Activated CD4-positive, CD25-positive, alpha-beta regulatory T cell treated with anti-CD3 and anti-CD28 coated beads, Interleukin-2, amount 50 U/mL, for 24 hours (primary cell): ENCODE data around the gene FOXO4.
"Not testable (repeated sequence)": the region's sequence is repeated elsewhere in the genome, so short reads cannot be mapped to it uniquely, and the experiment has no call there.

ENCODE experiments used
- ATAC-seq, 2 donors: fragments of 150-1000 bp; cut with Tn5 transposase; one replicate each; pipeline ENCODE4 v1.10.0; 2021; ENCODE audit warnings: mild to moderate bottlenecking in 1 of 2, moderate library complexity in 1 of 2

The FOXO4 gene, protein sequence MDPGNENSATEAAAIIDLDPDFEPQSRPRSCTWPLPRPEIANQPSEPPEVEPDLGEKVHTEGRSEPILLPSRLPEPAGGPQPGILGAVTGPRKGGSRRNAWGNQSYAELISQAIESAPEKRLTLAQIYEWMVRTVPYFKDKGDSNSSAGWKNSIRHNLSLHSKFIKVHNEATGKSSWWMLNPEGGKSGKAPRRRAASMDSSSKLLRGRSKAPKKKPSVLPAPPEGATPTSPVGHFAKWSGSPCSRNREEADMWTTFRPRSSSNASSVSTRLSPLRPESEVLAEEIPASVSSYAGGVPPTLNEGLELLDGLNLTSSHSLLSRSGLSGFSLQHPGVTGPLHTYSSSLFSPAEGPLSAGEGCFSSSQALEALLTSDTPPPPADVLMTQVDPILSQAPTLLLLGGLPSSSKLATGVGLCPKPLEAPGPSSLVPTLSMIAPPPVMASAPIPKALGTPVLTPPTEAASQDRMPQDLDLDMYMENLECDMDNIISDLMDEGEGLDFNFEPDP

DNA sequence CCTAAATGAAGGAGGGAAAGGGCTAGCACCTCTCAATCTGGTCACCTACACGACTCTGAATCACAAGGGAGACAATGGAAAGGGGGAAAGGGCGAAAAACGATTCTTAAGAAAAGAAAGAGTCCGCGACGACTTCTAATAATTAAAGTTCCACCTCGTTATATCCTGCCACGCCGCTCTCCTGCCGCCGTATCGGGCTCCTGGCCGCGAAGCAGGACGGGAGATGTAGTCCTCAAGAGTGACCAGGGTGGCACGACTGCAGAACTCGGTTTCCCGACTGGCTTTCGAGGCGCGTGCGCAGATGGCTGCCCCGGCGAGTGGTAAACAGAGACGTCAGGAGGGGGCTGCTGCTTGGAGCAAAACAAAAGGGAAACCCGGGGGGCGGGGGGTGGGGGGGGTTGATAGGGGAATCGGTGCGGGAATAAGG lies at the start of gene FOXO4:
FOXO4 (plus strand) TSS at position 297 of the 426 bp plus-strand sequence. CDS start 678 bp downstream, outside the sequence.
- ATAC-seq = peak; percentile 91 to 93

DNA sequence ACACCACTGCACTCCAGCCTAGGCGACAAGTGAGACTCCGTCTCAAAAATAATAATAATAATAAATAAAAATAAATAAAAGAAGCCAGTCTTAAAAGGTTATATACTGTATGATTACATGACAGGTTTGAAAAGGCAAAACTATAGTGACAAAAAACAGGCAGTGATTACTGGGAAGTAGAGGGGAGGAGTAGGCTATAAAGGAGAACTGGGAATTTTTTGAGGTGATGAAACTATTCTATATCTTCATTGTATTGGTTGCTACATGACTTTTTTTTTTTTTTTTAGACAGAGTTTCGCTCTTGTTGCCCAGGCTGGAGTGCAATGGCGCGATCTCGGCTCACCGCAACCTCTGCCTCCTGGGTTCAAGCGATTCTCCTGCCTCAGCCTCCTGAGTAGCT lies 47.8 kb upstream of the FOXO4 start:
- not testable (repeated sequence) for ATAC-seq

DNA sequence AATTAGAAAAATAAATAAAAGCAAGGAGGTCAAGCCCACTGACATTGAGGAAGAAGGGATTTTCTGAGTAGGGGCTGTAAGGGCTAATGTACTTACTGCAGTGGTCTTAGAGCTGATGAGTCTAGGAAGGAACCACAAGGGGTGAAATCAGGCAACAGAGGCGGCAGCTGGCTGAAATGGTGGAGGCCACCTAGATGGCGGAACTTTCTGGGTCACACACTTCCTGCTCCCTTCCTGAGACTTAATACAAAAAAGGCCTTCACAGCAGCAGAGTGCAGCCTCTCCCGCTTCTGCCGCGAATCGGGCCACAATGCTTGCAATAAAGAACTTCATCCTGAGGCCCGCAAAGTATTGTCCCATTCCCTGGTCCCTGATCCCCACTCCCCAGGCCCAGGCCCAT lies 42.9 kb upstream of the FOXO4 start:
- no peak for ATAC-seq

DNA sequence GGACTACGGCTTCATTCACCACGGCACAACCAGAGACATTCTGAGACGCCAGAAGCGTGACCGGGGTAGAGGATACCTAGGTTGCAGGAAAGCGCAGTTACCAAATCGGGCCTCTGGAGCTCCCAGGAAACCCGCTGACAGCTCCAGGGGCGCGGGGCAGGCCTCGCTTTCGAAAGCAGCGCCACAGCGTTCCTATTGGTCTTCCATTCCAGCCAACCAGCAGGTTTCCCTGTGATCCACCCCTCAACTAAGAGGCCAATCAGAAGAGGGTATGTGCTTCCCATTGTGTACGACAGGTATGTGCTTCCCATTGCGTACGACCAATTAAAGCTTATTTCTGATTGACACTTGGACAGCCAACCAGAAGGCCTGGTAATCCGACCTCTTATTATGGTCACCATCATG lies 42.4 kb upstream of the FOXO4 start:
- no peak for ATAC-seq

DNA sequence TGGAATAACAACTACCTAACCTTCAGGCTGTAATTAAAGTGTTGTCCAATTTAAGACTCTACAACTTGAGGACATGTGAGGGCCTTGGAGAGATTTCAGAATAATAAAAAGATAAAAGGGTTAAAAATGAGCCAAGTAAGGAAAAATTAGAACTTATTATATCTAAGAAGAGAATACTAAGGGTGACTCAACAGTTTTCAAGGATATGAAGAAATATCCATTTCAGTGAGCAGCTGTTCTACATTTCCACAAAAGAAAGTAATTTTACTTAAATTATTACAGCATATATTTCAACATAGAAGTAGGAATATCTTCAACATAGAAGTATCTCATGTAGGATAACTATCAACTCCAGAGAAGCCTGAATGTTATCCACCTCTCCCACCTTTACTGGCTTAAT lies 38.8 kb upstream of the FOXO4 start:
- ATAC-seq = no peak

DNA sequence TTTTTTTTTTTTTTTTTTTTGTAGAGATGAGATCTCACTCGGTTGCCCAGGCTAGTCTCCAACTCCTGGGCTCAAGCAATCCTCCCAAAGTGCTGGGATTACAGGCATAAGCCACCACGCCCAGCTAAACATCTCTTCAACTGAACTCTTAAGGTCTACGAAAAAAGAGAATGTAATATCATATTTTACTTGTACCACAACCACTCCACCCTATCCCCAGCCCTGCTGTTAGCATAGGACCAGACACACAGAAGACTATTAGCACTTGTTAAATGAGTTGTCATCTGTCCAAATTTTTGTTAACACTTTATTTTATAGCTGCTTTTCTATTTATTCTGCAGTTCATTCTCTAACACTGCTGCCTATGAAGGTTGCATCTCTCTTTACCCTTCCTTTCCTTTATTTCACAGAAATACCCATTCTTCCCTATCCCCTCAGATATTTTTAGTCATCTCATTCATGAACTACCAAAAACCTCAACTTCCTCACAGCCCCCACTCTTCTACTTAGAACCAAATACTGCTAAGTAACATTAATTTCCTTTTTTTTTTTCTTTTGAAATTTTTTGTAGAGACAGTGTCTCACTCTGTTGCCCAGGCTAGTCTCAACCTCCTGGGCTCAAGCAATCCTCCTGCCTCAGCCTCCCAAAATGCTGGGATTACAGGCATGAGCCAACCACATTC lies 37.7 kb upstream of the FOXO4 start:
- ATAC-seq = no peak

DNA sequence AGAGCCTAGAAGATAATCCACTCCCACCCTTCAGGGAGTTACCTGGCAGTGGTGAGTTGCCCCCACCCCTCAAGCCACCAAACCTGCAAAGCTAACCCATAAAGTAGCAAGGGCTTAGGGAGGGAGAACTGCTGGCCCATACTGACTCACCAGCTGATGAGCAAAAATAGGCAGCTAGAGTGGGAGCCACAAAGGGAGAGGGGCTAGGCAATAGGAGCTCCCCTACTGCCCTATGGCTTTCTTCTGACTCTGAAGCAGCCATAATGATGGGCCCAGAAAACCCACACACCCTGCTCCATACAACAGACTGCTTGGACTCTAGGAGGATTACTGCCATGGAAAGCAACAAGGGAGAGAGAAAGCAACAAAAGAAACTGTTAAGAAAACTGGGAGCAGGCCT lies 35.5 kb upstream of the FOXO4 start:
- no peak for ATAC-seq

DNA sequence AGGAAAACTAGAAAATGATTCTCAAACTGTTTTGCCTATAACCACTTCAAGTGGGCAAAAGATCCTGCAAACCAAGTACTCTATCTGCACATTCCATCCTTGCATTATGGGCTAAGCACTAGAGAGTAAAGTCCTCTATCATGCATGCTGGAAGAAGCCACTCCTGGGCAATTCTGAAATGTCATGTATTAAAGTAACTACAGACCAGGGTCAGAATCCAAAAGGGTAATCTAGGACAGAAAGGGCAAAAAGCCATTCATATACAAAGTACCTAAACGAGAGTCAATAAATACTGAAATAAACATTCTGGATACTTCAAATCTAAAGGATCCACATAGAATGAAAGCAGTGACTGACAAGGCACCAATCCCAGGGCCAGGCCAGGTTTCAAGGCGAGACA lies 28.6 kb upstream of the FOXO4 start:
- no peak for ATAC-seq

DNA sequence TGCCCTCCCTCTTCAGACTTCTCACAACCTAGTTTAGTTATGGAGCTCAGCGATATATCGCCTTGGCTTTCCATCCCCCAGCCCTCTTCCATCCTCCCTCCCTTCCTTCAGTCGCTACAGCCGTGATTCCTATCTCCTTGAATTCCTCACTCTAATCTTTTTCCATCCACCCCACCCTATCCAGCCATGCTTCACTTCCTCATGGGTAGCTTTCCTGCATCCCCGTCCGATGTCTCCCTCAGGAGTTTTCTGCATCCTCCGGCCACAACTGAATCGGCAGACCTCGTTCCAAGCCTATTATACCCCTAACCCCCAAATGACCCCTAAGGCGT lies 28.0 kb upstream of the FOXO4 start:
- no peak for ATAC-seq

DNA sequence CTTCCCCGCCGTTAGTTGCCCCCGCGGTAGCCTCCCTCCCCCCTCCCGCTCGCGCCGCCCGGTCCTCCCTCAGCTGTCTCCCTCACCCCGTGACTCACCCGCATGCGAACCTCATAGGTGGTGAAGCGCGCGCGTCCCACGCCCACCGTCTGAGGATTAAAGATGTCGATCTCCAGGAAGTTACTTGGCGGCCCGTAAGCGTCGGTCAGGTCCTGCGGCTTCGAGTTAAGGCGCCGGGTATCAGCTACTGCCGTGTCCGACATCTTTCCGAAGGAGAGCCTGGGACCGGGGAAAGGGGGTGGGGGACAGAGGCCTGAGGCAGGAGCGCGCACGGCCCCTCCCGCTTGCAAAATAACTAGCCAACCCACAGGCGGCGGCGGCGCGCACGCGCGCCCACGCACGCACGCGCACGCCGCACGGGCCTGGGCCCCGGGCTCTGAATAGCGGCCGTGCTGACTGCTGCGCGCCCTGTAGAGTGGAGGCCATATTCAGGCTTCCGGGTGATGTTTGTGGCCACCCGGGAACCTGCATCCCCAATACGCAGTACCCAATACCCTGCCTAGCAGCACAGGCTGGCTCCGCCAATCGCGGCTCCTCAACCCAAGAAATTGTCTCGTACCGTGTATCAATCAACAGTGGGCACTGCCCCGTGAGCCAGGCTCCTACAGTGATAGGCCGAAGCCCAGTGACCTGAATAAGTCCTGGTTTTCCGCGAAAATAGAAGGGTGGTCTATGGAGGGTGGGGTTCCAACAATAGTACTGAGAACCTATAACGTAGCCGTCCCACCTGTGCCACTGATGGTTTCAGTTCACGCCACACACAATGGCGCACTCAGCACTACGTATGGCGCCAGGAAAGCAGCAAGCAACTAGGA lies 27.4 kb upstream of the FOXO4 start, which contains the start of gene SNX12:
SNX12 (minus strand) TSS at position 291 of the 875 bp plus-strand sequence; CDS start at position 263, 28 bp downstream.
- ATAC-seq = peak; percentile 97 to 98

DNA sequence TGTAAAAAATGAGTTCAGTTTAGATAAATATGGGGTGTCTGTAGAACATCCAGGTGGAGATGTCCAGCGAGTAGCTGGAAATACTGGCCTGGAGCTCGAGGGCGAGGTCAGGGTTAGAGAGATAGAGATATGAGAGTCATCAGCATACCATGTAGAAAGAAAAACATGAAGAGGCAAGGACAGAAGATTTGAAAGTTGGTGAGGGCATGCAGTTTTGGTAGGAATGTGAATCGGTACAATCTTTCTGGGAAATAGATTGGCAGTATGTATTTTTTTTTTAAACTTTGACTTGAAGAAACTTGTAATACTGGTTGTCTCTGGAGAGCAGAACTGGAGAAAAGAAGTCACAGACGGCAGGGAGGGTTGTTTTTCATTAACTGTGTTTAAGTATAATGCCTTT lies 25.1 kb upstream of the FOXO4 start:
- ATAC-seq = no peak

DNA sequence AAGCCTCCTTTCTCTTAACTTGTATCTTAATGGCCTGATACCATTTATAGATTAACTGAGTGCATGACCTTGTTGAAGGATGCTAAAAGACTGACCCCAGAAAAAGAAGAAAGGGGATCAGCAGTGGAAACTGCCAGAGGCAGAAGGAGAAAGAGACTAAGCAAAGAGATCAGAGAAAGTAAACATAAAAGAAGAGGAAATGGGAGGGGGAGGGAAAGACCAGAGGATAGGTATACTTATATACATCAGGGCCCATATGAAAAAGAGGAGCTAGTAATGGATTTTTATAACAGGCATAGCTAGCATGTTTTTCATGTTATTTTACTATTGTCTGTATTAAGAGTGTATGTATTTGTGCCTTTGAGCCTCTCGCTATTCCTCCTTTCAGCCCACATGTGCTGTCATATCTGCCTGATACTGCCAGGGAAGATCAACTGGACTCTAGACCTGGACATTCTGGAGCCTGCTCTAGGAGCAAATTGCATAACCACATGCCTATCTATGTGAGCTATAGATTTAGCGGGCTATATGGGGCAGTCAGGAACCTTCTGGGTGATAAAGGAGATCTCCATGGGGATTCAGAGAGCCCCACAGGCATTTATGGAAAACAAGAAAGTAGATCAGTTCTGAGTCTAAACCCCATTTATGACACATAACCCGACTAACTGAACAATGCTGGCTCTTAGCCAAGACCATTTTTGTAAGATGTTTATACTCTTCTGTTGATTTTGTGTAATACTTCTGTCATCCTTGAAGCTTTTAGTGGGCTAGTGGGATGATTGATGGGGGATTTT lies 14.1 kb upstream of the FOXO4 start:
- no peak for ATAC-seq

DNA sequence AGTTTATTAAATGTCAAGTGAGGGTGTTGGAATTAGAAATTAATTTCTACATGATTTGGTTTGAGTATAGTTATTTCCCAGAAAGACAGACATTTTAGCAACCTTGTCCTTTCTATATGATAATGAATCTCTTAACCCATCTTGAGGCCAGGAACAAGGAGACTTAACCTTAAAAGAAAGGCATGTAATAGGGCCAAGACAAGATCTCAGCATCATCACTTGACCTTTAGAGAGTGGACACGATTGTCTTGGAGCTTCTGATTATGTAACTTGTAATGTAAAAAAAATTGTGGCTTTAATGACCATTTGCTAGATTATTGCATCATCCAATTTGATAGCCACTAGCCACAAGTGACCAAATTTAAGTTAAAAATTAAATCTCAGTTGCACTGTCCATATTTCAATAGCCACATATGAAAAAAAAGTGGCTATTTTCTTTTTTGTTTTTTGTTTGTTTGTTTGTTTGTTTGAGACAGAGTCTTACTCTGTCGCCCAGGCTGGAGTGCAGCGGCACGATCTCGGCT lies 13.5 kb upstream of the FOXO4 start:
- no peak for ATAC-seq

DNA sequence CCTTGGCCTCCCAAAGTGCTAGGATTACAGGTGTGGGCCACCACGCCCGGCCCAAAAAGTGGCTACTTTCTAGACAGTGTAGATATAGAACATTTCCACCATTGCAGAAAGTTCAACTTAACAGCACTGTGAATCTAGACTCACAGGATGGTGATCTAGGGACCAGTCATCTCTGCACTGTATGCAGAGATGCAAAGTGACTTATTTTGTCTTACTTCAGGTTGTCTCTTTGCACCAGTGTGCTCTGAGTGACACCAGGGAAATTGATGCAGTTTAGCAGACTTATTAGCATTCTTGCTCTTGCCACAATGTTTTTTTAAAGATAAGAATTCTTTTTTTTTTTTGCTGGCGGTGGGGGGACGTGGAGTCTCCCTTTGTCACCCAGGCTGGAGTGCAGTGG lies 12.8 kb upstream of the FOXO4 start:
- no peak for ATAC-seq

DNA sequence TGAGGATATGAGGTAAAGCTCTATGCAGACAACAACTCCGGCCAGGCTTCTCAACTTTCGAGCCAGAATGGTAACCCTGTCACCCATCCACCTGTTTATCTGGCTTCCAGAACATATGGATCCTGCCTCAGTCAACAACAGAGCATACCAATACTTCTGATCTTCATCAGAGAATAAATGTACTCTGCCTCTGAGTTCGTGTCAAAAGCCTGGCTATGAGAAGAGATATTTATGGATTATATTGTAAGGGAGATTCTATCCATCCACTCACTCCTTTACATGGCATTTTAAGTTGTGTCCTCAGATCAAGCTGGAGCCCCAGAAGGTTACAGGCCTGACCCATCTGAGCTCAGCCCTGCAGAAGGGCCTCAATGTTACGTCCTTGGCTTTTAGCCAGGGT lies 9.8 kb upstream of the FOXO4 start:
- ATAC-seq = no peak

DNA sequence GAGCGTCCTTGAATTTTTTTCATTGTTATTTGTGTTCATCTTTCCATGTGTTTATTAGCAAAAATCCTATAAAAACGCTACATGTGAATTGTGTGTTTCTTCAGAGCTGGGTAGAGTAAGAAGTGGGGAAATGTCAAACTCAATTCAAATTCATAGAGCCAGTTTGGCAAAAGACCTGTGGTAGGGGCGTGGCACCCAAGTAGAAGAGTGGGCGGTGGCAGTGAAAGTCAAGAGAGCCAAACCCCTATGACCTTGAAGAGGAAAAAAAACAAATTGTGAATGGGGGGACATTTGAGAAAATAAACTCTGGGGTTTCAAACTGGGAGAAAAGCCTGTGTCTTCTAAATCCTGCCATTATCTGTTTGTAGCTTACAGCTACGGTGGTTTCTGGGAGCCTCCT lies 4.4 kb upstream of the FOXO4 start:
- ATAC-seq = no peak

DNA sequence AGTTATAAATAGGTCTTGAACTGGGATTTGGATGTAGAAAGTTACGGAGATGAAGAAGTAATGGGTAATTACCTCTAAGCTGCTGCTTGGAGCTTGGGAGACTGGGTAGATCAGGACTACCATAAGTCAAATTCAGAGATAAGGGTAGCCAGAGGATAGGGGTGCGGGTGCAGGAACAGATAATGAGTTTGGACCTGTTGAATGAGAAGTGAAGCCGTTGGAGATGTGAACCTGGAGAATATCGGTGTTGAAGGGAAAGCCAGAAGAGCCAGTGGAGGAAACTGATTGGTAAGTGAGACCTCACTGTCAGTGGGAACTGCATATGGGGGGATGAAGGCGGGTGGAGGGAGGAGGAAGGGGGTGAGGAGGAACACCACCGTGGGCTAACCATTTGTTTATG lies 618 bp upstream of the FOXO4 start:
- no peak for ATAC-seq

DNA sequence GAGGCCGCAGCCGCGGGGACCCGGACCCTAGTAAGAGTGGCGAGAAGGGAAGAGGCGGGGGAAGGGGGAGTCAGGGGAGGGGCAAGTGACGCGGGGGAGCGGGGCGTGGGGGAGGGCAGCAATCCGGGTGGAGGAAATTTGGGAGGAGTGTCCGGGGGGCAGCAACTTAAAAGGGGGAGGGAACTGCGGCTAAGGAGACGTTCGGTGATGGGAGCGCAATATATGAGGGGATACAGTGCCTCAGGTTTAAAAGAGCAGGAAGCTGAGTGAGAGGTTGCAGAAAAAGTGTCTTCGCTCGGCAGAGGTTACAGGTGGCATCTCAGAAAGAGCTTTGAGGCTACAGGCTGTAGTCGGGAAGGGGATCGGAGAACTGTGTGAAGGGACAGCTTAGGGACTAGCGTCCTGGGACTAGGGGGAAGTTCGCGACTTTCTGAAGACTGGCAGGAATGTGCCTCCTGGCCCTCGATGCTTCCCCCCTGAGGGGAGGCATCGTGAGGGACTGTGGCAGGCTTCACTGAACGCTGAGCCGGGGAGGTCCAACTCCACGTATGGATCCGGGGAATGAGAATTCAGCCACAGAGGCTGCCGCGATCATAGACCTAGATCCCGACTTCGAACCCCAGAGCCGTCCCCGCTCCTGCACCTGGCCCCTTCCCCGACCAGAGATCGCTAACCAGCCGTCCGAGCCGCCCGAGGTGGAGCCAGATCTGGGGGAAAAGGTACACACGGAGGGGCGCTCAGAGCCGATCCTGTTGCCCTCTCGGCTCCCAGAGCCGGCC lies 519 bp downstream of the FOXO4 start:
- peak; percentile 7 to 30 for ATAC-seq

DNA sequence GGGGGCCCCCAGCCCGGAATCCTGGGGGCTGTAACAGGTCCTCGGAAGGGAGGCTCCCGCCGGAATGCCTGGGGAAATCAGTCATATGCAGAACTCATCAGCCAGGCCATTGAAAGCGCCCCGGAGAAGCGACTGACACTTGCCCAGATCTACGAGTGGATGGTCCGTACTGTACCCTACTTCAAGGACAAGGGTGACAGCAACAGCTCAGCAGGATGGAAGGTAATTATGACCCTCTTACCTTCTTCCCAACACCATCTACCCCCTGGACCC lies 1.0 kb downstream of the FOXO4 start:
- no peak for ATAC-seq

DNA sequence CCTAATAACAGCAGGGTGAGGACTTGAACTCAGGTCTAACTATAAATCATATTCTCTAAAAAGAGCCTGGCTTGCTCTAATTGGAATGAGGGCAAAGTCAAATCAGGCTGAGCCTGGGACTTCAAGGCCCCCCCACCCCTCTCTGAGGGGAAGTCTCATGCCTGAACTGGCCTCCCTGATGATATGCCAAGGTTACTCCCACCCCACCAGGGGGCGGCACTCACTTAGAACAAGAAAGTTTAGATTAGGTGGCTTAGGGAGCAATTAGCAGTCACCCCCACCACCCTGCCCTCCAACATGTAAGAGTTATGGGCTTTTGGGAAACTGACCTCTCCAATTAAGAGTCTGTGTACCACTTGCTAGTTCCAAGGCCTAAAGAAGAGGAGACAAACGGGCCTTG lies 2.7 kb downstream of the FOXO4 start:
- peak; percentile 53 to 54 for ATAC-seq

DNA sequence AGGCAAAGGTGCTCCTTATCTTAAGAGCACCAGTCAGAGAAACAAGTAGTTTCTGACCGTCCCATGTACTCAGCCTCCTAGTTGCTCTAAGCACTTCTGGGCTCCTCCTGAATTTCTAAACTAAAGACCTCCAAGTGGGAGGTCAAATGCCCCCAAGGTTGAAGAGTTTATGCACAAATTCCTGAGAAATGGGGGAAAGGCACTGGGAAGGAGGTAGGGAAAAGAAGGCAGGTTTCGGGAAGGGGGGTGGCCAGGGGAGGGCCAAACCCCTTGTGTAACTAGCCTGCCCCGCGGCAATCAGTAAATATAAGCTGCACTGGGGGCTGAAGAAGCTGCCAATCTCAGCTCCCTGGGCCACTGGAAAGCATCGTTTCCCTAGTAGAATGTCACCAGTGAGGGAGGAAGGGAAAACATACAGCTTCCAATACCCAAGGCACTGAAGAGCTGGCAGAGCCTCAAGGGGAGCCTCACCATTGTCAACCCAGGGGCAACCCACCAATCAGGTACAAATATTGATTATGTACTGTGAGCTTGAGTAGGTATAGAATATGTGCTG lies 3.4 kb downstream of the FOXO4 start:
- ATAC-seq = no peak
